ENCODE results near the gene IGFBP2. TPM values are rescaled to one million over a fixed set of nuclear protein-coding genes. Genes with fewer than 3 reads are reported as not detected.

The IGFBP2 gene
- total and polyA plus RNA-seq, 4 donors: 88.8 to 1,119 (median 352) TPM

GRCh38 chr2:216606551-216607276 lies 26.5 kb upstream of the IGFBP2 start:
- 65% methylated on average over 20 of the region's 20 CpGs for WGBS

GRCh38 chr2:216607277-216607560 lies 26.0 kb upstream of the IGFBP2 start:
- no peak overlapping the region for H3K9ac ChIP-seq (ENCODE audit: low read depth in 1 of 2, low read length in 2 of 2)
- TF ChIP-seq FOXA2 (IDR thresholded peaks at IDR 0.05): no peak
- no peak for DNase-seq (ENCODE audit: low spot score)
- no peaks in the 10 kb centered on the region for H3K36me3 ChIP-seq (ENCODE audit: control insufficient read depth in 4 of 4, insufficient read depth in 3 of 4, low read depth in 1 of 4, low read length in 3 of 4)
- no peaks in the 10 kb centered on the region for H3K9me3 ChIP-seq (ENCODE audit: control insufficient read depth in 4 of 4, low read length in 3 of 4)
- no peak overlapping the region for H3K27ac ChIP-seq (ENCODE audit: low read depth in 1 of 2, low read length in 2 of 2)
- H3K27me3 ChIP-seq (ENCODE audit: control insufficient read depth in 4 of 4, insufficient read depth in 4 of 4, low read length in 3 of 4): no peaks in the 10 kb centered on the region
- no peaks in the 10 kb centered on the region for H3K4me1 ChIP-seq (ENCODE audit: control insufficient read depth in 4 of 4, insufficient read depth in 4 of 4, low read length in 3 of 4)
- H3K4me3 ChIP-seq (ENCODE audit: low read depth in 1 of 3, low read length in 3 of 3): no peak overlapping the region
- WGBS: 94% methylated on average over 10 of the region's 10 CpGs

More at GRCh38 chr2:216606551-216607276, 26.5 kb upstream of the IGFBP2 start:
- no peaks in the 10 kb centered on the region for H3K4me1 ChIP-seq (ENCODE audit: control insufficient read depth in 4 of 4, insufficient read depth in 4 of 4, low read length in 3 of 4)
- H3K9ac ChIP-seq (ENCODE audit: low read depth in 1 of 2, low read length in 2 of 2): no peak overlapping the region
- H3K27me3 ChIP-seq (ENCODE audit: control insufficient read depth in 4 of 4, insufficient read depth in 4 of 4, low read length in 3 of 4): no peaks in the 10 kb centered on the region
- H3K36me3 ChIP-seq (ENCODE audit: control insufficient read depth in 4 of 4, insufficient read depth in 3 of 4, low read depth in 1 of 4, low read length in 3 of 4): no peaks in the 10 kb centered on the region
- no peaks in the 10 kb centered on the region for H3K9me3 ChIP-seq (ENCODE audit: control insufficient read depth in 4 of 4, low read length in 3 of 4)
- H3K27ac ChIP-seq (ENCODE audit: low read depth in 1 of 2, low read length in 2 of 2): no peak overlapping the region
- DNase-seq (ENCODE audit: low spot score): no peak
- H3K4me3 ChIP-seq (ENCODE audit: low read depth in 1 of 3, low read length in 3 of 3): no peak overlapping the region
- TF ChIP-seq SP1 (IDR thresholded peaks at IDR 0.05): no peak
- no peak for TF ChIP-seq YY1 (IDR thresholded peaks at IDR 0.05)
- TF ChIP-seq HNF4G (IDR thresholded peaks at IDR 0.05): no peak
- no peak for TF ChIP-seq NR2F2 (IDR thresholded peaks at IDR 0.05)
- no peak for TF ChIP-seq FOXA2 (IDR thresholded peaks at IDR 0.05)
- no peak for TF ChIP-seq REST (IDR thresholded peaks at IDR 0.05)
- TF ChIP-seq RXRA (IDR thresholded peaks at IDR 0.05): no peak
- TF ChIP-seq TAF1 (conservative IDR thresholded peaks at IDR 0.05): no peak
- no peak for TF ChIP-seq ATF3 (IDR thresholded peaks at IDR 0.05)
- no peak for TF ChIP-seq CTCF (IDR thresholded peaks at IDR 0.05; ENCODE audit: low read depth, low read length, missing input control)
- no peak for TF ChIP-seq JUND (IDR thresholded peaks at IDR 0.05)
- TF ChIP-seq RAD21 (IDR thresholded peaks at IDR 0.05): no peak
- no peak for TF ChIP-seq EGR1 (IDR thresholded peaks at IDR 0.05; ENCODE audit: low read depth in 2 of 2)
- TF ChIP-seq GABPA (IDR thresholded peaks at IDR 0.05 in 1 of 2, conservative IDR thresholded peaks at IDR 0.05 in 1 of 2): no peak
- TF ChIP-seq FOXA1 (IDR thresholded peaks at IDR 0.05): no peak
- no peak for TF ChIP-seq HNF4A (conservative IDR thresholded peaks at IDR 0.05)
